Medulla oblongata (tissue), 1 donor: Measurements from ENCODE around the gene EDNRB.
"Not testable (repeated sequence)": the region's sequence is repeated elsewhere in the genome, so short reads cannot be mapped to it uniquely, and the experiment has no call there.

Experiments used
- DNase-seq: peaks from one replicate; pipeline ENCODE4 v3.0.0-alpha.2; 2015; ENCODE audit errors: extremely low spot score

Gene EDNRB

DNA sequence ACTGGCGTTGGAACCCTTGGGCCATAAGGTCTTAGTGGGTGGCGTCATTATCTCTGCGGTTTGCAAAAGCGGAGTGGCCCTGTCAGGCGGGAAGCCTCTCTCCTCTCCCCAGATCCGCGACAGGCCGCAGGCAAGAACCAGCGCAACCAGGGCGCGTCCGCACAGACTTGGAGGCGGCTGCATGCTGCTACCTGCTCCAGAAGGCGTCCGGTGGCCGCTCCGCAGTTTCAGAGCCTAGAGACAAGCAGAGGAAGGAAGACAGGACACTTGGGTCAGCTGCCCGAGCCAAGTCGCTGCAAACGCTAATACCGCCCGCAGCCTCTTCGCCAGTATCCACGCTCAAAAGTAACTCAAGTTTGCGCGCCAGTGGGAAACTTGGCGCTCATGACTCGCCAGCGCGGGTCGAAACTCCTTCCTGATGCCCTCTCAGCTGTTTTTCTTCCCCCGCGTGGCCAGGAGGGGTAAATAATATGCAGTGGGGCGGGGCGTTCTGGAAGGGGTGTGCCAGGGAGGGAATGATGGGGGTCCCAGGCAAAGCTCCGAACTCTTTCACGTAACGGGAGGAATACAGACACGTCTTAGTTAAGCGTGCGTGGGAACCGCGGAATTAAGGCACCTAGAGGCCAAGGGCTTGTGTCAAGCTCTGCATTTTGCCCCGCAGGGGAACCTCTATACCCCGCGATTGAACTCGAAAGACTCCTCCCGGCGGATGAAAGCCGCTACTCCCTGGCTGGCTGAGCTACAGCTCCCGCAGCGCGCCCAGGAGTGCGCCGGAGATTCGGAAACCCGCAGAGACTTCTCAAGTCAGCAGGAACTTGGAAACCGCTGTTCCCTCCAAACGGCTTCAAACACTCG is at the start of gene EDNRB:
Gene EDNRB (minus strand): TSS at position 441 of the 855 bp plus-strand sequence. CDS start 258 bp downstream, at position 183.
- DNase-seq: peak; percentile 62

DNA sequence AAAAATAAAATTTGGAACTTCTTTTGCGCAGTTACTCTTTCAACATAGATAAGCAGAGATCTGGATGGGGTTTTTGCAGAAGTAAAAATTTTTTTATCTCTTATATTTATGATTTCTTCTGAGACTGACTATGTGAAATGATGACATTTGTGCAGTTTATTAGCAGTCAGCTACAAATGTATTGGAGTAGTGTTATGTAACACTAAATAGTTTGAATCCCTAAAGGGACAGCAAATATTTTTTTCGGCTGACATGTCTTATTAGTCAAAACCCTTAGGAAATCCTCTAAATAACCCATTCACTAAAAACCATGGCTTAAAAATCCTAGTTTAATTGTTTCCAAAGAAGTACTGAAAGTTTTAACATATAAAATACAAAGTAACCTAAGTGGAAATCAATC is 48.0 kb upstream of the EDNRB start:
- no peak for DNase-seq

DNA sequence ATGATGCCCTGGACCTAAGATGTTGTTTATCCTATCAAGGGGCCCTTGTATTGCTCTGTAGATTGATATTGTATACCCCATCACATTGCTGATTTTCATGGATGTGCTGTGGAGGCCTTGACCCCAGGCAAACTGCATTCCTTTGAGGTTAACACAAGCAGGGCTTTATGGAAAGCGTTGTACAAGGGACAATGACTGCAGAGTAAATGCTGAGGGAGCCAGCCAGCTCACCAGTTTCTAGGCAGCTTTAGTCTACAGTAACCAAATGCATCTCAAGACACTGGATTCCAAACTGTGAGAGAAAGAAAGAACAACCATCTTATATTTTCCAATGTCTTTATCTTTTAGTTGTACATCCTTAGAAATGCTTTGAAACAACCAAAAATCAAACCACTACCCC is 34.1 kb upstream of the EDNRB start:
- DNase-seq: no peak

DNA sequence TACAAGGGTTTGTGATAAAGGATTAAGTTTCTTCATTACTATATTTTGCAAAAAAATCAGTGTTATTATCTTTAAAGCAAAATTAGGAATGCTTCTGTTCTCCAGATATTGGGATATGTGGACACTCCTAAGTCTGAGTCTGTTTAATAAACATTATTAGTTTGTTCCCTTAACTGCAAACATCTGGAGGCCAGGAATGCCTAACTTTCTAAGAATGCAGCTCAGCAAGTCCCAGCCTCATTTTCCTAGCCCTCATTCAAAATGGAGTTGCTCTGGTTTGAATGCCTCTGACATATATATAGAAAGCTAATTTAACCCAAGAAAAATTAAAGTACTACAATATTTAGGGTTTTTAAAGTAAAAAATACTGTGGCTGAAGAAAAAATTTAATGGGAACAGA is 33.6 kb upstream of the EDNRB start:
- no peak for DNase-seq

DNA sequence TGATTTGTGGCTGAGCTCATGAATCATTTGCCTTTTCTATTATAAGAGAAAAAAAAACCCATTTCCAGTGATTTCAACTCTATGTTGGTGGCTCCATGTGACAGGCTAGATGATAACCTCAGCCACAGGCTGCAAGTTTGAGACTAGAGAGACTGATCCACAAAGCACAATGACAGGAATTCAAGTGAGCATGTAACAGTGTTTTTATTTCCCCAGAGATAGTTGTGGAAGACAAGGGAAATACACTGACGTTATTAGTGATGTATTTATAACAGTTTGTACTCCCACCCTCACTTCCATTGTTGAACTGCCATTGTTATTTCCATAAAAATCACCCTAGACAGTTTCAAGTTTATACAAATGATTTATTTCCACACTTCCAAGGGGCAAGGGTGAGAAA is 27.9 kb upstream of the EDNRB start:
- DNase-seq: no peak

DNA sequence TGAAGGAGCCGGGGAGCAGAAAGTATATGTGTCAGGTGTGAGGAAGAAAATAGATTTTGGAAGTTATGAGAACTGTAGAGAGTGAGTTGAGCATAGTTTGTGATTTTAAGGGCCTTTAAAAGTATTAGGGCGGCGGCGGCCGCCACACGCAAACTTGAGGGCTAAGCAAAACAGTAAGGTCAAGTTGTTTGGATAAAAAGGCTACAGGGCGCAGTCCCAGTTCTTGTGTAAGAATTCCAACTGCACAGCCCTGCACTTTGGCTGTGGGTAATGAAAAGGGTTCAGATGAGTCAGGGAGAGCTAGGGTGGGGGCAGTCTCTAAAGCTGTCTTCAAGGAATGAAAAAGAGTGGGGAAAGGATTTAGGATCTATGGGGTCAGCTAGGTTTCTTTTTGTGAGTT is 16.4 kb upstream of the EDNRB start:
- DNase-seq: not testable (repeated sequence)

DNA sequence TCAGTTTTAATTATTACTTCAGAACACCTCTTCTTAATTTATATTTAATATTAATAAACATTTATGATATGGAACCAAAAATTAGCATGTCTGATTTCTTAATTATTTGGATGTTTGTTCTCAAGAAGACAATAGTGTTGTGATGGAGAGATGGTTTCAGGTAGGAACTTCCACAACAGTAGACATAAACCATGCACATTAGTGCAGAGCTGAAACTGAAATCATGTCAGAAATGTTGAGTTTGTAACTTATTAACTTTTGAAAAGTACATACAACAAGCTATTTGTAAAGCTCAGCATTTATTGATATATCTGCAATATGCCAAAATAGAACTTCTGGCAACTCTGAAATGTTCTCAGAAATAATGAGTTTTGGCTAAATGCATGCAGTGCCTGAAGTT is 11.8 kb upstream of the EDNRB start:
- no peak for DNase-seq

DNA sequence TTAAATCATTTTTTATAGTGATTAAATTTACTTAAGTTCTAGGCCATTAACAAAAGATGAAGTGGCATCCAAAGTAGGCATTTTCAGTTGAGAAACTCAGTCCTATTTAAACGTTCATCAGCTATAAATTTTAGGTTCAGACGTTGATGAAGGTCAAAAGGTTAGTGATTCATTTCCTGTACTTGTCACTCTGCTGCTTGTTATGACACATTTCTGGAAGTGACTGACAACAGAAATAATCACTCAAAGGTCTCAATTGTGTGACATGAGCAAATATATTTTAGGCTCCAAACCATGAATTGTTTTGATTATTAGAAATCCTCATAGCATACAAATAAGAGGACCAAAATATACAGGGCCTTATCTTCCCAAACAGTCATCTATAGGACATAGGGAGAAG is 10.3 kb upstream of the EDNRB start:
- no peak for DNase-seq

DNA sequence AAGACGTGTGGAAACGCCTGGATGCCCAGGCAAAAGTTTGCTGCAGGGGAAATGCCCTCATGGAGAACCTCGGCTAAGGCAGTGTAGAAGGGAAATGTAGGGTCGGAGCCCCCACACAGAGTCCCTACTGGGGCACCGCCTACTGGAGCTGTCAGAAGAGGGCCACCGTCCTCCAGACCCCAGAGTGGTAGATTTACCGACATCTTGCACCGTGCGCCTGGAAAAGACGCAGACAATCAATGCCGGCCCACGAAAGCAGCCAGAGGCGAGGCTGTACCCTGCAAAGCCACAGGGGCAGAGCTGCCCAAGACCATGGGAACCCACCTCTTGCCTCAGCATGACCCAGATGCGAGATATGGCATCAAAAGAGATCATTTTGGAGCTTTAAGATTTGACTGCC is 7.0 kb upstream of the EDNRB start:
- no peak for DNase-seq

DNA sequence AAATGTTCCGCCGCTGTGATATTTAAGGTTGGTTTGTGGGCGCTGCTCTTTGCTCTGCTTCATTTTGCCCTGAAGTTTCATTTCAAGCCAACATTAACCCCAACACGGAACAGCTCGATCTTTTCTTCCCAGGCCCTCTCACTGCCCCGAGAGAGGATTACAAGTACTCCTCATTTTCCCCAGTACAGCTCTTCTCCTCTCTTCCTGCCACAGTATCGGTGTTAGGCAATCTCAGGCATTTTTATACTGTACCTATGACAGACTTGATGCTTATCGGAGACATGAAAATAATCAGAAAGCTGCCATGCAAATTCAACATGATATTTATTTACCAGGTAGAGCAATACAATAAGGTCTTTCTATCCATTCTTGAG is 1.3 kb upstream of the EDNRB start:
- DNase-seq: no peak

DNA sequence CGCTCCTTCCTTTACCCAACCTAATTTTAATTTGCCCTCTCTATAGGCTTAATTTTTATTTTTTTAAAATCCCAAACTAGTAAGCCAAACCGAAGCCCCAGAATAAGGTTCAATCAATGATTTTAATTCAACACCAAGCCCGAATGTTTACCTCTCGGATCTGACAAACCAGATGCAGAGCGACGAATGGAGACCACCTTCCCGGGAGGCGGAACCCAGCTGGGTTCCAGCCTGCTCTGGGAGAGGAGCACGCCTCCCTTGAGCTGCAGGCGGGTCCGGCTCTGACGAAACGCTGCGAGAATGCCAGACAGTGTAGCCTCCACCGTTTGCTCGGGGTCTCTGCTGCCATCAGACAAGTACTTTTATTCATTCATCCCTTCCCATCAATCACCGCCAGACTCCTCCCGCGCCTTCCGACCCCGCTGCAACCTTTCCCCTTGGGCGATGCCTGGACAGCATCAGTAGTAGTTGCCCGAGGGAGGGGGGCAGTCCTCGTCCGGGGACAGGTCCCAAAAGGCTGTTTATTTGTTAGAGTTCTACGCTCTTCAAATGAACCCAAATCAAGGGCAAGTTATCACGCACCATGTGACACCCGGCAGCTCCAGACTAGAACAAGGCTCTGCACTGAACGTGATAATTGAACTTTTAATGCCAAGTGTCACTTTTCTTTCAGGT is 752 bp upstream of the EDNRB start:
- peak; percentile 59 for DNase-seq

DNA sequence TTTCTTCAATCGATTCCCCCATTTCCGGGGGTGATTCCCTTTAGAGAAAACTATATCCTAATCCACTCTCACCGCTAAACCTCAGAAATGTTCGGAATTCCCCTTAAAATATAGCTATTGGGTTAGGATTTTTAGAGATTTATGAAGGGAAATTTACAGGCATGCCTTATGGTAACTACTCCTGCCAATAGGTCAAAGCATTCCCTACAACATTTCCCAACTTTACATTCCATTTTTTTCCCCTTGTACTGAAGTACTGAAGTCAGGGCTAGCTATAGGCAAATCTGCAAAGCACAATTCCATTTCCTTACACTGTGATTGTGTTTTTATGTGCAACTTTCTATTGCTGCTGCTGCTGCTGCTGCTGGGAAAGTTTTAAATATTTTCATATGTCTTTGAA is 2.1 kb downstream of the EDNRB start:
- peak; percentile 4 for DNase-seq

DNA sequence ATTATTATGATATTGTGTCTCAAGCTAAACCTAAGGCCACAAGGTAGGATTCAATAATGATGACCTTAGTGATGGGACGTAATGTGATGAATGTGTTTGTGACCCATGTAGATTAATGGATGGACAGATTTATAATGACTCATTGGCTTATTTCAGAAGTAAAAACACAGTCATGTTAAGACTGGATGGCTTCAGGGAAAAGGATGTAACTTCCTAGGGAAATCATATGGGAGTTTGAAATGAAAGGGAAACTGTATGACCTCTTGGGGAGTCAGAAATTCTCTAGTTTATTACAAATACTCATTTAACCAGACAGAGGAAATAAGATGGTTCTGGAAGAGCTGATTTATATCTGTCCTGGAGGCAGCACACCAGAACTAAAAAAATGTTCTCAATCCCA is 2.9 kb downstream of the EDNRB start:
- DNase-seq: peak; percentile 4

DNA sequence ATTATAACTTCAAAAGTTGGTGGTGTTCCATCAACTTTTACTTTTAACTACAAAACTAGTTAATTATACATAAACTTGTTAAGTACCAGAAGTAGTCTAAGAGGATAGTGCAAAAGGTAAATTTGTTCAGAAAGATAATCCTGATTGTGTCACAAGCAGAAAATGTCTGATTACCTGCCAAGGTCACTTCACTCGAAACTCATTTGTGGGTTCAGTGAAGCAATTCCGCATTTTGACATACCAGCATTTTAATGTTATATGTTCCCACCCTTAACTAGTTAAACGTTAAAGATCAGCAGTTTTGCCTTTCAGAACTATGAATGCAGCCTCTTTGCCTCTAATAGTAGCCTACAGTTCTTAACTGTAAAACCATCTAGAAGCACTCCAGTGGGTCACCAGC is 5.6 kb downstream of the EDNRB start:
- no peak for DNase-seq

DNA sequence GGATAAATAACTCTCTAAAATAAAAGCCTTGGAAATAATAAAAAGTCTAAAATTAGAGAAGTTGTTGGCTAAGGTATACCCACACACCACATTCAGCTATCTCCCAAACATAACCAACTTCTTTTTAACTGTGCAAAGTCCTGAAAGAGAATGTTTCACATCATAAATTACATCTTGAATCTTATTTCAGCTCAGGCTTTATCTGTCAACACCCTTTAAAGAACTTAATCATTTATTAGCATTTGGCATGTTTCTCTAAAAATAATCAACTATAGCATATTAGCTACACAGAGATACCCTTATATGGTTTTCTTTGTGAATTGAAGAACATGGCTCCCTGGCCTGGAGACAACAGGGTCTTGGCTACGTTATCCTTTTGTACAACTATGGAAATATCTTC is 6.9 kb downstream of the EDNRB start:
- no peak for DNase-seq

DNA sequence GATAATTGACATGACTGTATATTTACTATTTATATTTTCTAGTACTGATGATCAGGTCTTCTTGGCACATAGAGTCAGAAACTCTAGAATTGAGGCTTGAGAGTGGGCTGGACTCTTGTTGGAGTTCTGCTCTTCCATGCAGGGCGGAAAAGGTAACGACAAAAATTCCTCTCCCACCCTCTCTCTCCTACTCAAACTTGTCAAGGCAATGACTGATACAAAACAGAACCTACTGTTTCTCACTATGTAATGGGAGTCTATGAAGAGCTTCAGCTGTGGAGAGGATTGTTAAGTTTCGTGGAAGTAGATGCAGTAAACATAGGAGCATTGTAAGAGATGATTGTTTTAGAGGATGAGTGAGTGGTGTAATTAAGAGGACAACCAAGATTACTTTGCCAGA is 8.8 kb downstream of the EDNRB start:
- DNase-seq: no peak

DNA sequence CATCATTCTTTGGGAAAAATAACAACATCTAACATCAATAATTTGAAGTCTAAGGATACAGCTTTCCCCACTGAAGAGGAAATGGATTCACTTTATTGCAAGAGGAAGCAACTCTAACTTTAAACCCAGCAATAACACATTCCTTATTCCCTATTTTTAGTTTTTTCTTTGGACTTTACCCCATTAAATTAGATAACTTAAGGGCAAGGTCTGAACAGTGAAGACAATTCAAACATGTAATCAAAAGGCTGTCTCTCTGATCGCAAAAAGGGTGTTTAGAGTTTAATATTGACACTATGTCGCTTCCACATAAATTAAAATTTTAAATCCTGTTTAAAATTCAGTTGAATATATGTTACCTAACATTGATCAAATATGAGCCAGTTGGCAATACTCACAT is 10.1 kb downstream of the EDNRB start:
- DNase-seq: no peak

DNA sequence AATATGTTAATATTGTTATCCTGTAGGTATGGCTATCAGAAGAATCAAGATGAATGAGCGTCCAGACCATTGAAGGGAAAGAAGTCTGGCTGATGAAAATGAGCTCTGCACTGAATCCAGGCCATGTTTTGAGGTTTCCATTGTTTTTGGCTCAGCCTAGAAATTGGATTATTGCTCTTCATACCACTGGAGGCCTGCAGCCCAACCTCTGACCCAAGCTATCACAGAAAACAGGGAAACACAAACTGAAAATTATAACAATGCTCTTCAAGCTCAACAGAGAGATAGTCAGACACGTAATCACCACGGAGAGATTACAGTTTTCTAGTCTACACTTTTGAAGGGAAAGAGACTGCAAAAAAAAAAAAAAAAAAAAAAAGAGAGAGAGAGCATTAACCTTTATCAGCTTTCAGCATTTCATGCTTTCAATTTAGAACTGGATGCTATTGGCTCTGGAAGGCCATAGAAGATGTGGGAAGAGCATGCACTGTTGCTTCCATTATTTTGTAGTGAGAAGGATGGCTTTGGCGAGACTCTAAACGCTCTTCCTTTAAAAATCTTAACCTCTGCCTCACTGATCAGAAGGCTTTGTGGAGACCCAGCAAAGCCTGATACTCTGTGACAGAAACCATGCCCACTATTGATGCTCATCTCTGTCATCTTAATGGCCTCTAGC is 10.8 kb downstream of the EDNRB start:
- DNase-seq: no peak

DNA sequence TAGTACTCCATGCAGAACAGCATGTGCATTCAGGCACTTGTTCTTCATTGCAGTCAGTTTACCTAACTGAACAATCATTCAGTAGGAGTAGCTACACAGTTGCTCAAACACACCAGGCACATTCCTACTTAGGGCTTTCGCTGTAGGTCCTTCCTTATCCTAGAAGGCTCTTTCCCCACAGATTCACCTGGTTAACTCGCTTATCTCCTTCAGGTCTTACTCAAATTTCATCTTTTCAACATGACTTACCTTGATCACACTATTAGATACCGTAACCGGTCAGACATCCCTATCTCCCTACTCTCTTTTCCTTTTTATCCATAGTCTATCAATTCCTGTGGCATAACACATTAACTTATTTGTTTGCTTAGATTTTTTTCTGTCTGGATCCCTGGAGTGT is 14.6 kb downstream of the EDNRB start:
- DNase-seq: no peak

DNA sequence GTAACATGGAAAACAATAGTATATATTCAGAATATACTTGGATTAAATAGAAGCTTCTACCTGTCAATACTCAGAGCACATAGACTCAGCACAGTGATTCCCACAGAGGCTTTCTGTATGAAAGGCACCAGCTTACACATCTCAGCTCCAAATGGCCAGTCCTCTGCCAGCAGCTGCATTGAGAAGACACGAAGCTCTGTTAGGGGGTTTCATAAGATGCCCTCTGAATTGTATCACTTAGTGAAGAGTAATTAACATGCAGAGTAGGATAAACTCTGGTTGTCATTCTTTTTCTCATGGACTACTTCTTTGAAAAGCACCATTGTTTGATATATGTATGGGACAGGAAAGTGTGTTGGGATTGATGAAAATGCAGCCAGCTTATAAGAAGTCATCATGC is 15.2 kb downstream of the EDNRB start:
- no peak for DNase-seq

DNA sequence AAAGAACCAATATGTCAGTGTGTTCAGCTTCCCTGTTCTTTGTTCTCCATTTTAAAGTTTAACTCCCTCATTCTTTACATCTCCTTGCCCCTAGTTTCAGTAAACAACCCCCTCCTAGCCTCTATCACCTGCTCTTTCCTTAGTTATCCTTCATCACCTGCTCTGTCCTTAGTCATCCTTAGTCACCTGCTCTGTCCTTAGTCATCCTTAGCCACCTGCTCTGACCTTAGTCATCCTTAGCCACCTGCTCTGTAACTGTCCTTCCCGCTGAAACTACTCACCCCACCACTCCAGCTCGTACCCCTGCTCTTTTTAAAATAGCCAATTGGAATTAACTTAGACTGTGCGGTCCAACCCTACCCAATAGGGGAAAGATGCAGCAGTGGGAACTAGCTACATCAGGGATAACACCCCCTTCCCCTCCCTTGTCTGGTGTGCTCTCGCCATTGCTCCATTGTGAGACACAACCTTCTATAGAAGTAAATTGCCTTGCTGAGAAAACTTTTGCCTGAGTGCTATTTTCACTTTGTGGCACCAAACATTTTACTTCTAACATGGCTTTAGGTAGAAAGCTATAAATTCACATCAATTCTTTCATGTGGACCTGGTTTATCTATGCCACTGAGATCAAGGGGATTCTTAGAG is 16.2 kb downstream of the EDNRB start:
- no peak for DNase-seq

DNA sequence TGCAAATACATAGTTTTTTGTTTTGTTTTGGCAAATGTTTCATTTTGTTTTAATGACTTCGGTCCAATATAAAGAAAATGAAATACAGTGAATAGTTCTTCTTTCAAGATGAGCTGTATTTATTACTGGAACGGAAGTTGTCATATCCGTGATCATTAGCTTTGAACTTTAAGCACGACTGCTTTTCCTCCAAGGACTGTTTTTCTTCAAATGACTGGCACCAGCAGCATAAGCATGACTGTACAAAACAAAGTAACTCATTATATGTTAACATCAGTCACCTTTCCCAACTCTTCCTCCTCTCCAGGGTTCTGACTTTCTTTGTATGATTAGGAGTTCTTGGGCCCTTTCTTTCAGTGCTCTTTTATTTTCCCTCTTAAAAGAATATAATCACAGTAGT is 20.5 kb downstream of the EDNRB start:
- no peak for DNase-seq
